CD14-positive monocyte (primary cell): ENCODE results near the gene UGT1A3. TPM values are rescaled to one million over a fixed set of nuclear protein-coding genes. Genes with fewer than 3 reads are reported as not detected.

Experiments used
- DNase-seq, 3 donors: peaks; one replicate each; pipeline ENCODE4 v3.0.0-alpha.2; 2011 to 2022
- H2AFZ ChIP-seq: 2 replicates; pipeline ENCODE4 v1.6.0; 2012; ENCODE audit warnings: mild to moderate bottlenecking, low read depth, low read length, inconsistent platforms; ENCODE audit not compliant: insufficient read depth, poor library complexity, severe bottlenecking
- H3K27ac ChIP-seq, 2 donors: 1 replicate in 1 of 2; 2 replicates in 1 of 2; pipeline ENCODE4 v1.5.1; 2012 to 2013; ENCODE audit warnings: low read length in 2 of 2, control low read depth in 1 of 2, inconsistent platforms in 1 of 2, low read depth in 1 of 2, mild to moderate bottlenecking in 1 of 2
- H3K27me3 ChIP-seq, 2 donors: one replicate each; pipeline versions ENCODE4 v1.6.0 to v1.6.1; 2011 to 2013; ENCODE audit warnings: low read length in 2 of 2; ENCODE audit not compliant: control insufficient read depth in 2 of 2, insufficient read depth in 2 of 2
- H3K36me3 ChIP-seq, 2 donors: replicated peaks in 1 of 2; 1 replicate in 1 of 2; 2 replicates in 1 of 2; pipeline versions ENCODE4 v1.5.1 to v1.6.1; 2012 to 2013; ENCODE audit warnings: low read length in 2 of 2, control low read depth in 1 of 2, inconsistent platforms in 1 of 2, mild to moderate bottlenecking in 1 of 2; ENCODE audit not compliant: insufficient read depth in 2 of 2, control insufficient read depth in 1 of 2
- H3K4me1 ChIP-seq, 2 donors: 1 replicate in 1 of 2; 2 replicates in 1 of 2; pipeline versions ENCODE4 v1.5.1 to v1.6.1; 2012 to 2013; ENCODE audit warnings: low read length in 2 of 2, control low read depth in 1 of 2, inconsistent platforms in 1 of 2, mild to moderate bottlenecking in 1 of 2, moderate library complexity in 1 of 2; ENCODE audit not compliant: insufficient read depth in 2 of 2, control insufficient read depth in 1 of 2
- H3K4me2 ChIP-seq: replicated peaks from 2 replicates; pipeline ENCODE3; 2012; ENCODE audit warnings: low read length, moderate library complexity, mild to moderate bottlenecking; ENCODE audit not compliant: poor library complexity, severe bottlenecking; ENCODE audit errors: extremely low read depth
- H3K4me3 ChIP-seq, 3 experiments: fragments of 200-600 bp in 1 of 3; sonication (generic) in 1 of 3; replicated peaks in 1 of 3; 1 replicate in 2 of 3; 2 replicates in 1 of 3; pipeline ENCODE4 v1.5.1; 2011 to 2013; ENCODE audit warnings: low read length in 3 of 3, mild to moderate bottlenecking in 3 of 3, control low read depth in 2 of 3, low read depth in 2 of 3, inconsistent platforms in 1 of 3, moderate library complexity in 1 of 3
- H3K79me2 ChIP-seq: 2 replicates; pipeline ENCODE4 v1.6.0; 2012; ENCODE audit warnings: mild to moderate bottlenecking, control low read depth, inconsistent platforms, low read length, moderate library complexity; ENCODE audit not compliant: insufficient read depth
- H3K9ac ChIP-seq: 2 replicates; pipeline ENCODE4 v1.6.0; 2017; ENCODE audit warnings: low read length, mild to moderate bottlenecking; ENCODE audit not compliant: insufficient read depth, poor library complexity, severe bottlenecking
- H3K9me3 ChIP-seq, 2 donors: replicated peaks in 1 of 2; 1 replicate in 1 of 2; 2 replicates in 1 of 2; pipeline versions ENCODE4 v1.5.1 to v1.6.1; 2012 to 2013; ENCODE audit warnings: low read length in 2 of 2, control low read depth in 1 of 2; ENCODE audit not compliant: control insufficient read depth in 1 of 2, insufficient read depth in 1 of 2
- H4K20me1 ChIP-seq: 2 replicates; pipeline ENCODE4 v1.6.0; 2012; ENCODE audit warnings: mild to moderate bottlenecking, low read length, control low read depth, moderate library complexity; ENCODE audit not compliant: insufficient read depth
- H3K27ac Mint-ChIP-seq, 7 donors: one replicate each; pipeline ENCODE4 v1.8.0; 2020; ENCODE audit warnings: mild to moderate bottlenecking in 7 of 7, mixed read lengths in 7 of 7, moderate library complexity in 6 of 7, inconsistent platforms in 2 of 7
- H3K27me3 Mint-ChIP-seq, 3 donors: one replicate each; pipeline ENCODE4 v1.8.0; 2021 to 2022; ENCODE audit warnings: low read depth in 3 of 3, mild to moderate bottlenecking in 3 of 3, mixed read lengths in 3 of 3, moderate library complexity in 3 of 3, inconsistent platforms in 1 of 3
- H3K36me3 Mint-ChIP-seq, 2 donors: one replicate each; pipeline ENCODE4 v1.8.0; 2020; ENCODE audit warnings: mixed read lengths in 2 of 2, inconsistent platforms in 1 of 2, mild to moderate bottlenecking in 1 of 2
- H3K4me1 Mint-ChIP-seq: one replicate; pipeline ENCODE4 v1.8.0; 2020; ENCODE audit warnings: mild to moderate bottlenecking, mixed read lengths
- H3K4me3 Mint-ChIP-seq, 2 donors: one replicate each; pipeline ENCODE4 v1.8.0; 2020; ENCODE audit warnings: mild to moderate bottlenecking in 2 of 2, mixed read lengths in 2 of 2, moderate library complexity in 1 of 2
- H3K9me3 Mint-ChIP-seq, 7 donors: one replicate each; pipeline ENCODE4 v1.8.0; 2020 to 2022; ENCODE audit warnings: mixed read lengths in 7 of 7, mild to moderate bottlenecking in 6 of 7, moderate library complexity in 6 of 7, inconsistent platforms in 2 of 7
- CTCF ChIP-seq: fragments of 200-600 bp; IDR thresholded peaks from one replicate; pipeline ENCODE4 v1.8.0; 2022; ENCODE audit warnings: antibody characterized with exemption, mild to moderate bottlenecking
- WGBS: methylation state at CpG from one replicate; pipeline ENCODE4 v1.1.5; 2013; ENCODE audit warnings: missing lambda C conversion rate; ENCODE audit not compliant: insufficient coverage; 5-methylcytosine and 5-hydroxymethylcytosine counted together
- intact Hi-C, 2 donors: fragments of 100-400 bp; cut with micrococcal nuclease; formaldehyde crosslinking; loops; one replicate each; pipeline versions ENCODE4 v1.15.0 to v1.15.1; 2023
- polyA plus RNA-seq, 3 donors: library from polyadenylated mRNA; depleted of rRNA in 1 of 3; unstranded in 2 of 3; stranded (reverse) in 1 of 3; fragments of 300-500 nt in 2 of 3; fragments of >200 nt in 1 of 3; fragmentation: Illumina TruSeq in 2 of 3; gene quantifications; 1 replicate in 2 of 3; 2 replicates in 1 of 3; pipeline ENCODE4 v1.2.3, GENCODE V29; 2012 to 2021

The UGT1A3 gene
- polyA plus RNA-seq, 3 donors, result not detected

- H3K27ac ChIP-seq, result no peak overlapping the region
- no peaks in the 10 kb centered on the region for H3K79me2 ChIP-seq
- intact Hi-C loops, result no loop called here
These were observed 26.6 kb upstream of the UGT1A3 start for GRCh38 chr2:233702238-233702637.

GRCh38 chr2:233705911-233706506, 22.8 kb upstream of the UGT1A3 start:
- H3K27me3 Mint-ChIP-seq, result peaks cover under 1 to 4% (median 4%) of the 10 kb centered on the region in 3 donors
- no peaks in the 10 kb centered on the region for H3K79me2 ChIP-seq
- H3K36me3 Mint-ChIP-seq, result no peaks in the 10 kb centered on the region
- H3K9ac ChIP-seq, result no peak overlapping the region
- H3K4me1 ChIP-seq, result no peaks in the 10 kb centered on the region
- H3K4me2 ChIP-seq, result no peak overlapping the region
- H3K36me3 ChIP-seq, result no peaks in the 10 kb centered on the region
- no peak overlapping the region for H3K4me3 Mint-ChIP-seq
- no peaks in the 10 kb centered on the region for H3K4me1 Mint-ChIP-seq
- no peak for TF ChIP-seq CTCF
- H3K4me3 ChIP-seq, result no peak overlapping the region
- DNase-seq, result no peak
- no peak overlapping the region for H3K27ac Mint-ChIP-seq
- 0% methylated on average over 1 of the region's 4 CpGs for WGBS
- H4K20me1 ChIP-seq, result no peaks in the 10 kb centered on the region
- intact Hi-C loops, result no loop called here
- no peak overlapping the region for H2AFZ ChIP-seq
- no peaks in the 10 kb centered on the region for H3K27me3 ChIP-seq
- H3K9me3 Mint-ChIP-seq, result peaks cover 0 to 3% (median 0%) of the 10 kb centered on the region in 7 donors
- H3K9me3 ChIP-seq, result no peaks in the 10 kb centered on the region
- H3K27ac ChIP-seq, result no peak overlapping the region

More at GRCh38 chr2:233702238-233702637, 26.6 kb upstream of the UGT1A3 start:
- Histone ChIP-seq H3K4me1 (no peaks in the 10 kb centered on the region), H4K20me1 (no peaks in the 10 kb centered on the region), H3K27me3 (no peaks in the 10 kb centered on the region), H3K4me2 (no peak overlapping the region), H2AFZ (no peak overlapping the region), H3K4me3 (no peak overlapping the region), H3K36me3 (no peaks in the 10 kb centered on the region), H3K9ac (no peak overlapping the region), H3K9me3 (no peaks in the 10 kb centered on the region)
- WGBS, result no CpG with 5 or more reads among the region's 3 CpGs
- TF ChIP-seq CTCF, result no peak
- no peak for DNase-seq
- Mint-ChIP-seq H3K9me3 (peaks cover 0 to 4% (median 0%) of the 10 kb centered on the region in 7 donors), H3K27ac (no peak overlapping the region), H3K36me3 (no peaks in the 10 kb centered on the region), H3K4me1 (no peaks in the 10 kb centered on the region), H3K27me3 (peaks cover 0 to 3% (median 3%) of the 10 kb centered on the region in 3 donors), H3K4me3 (no peak overlapping the region)
